ENCODE measurements around the gene NCMAP.
"Not testable (repeated sequence)": the region's sequence is repeated elsewhere in the genome, so short reads cannot be mapped to it uniquely, and the experiment has no call there.

Gene NCMAP, protein sequence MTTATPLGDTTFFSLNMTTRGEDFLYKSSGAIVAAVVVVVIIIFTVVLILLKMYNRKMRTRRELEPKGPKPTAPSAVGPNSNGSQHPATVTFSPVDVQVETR

GRCh38 chr1:24555591-24556413 lies at the start of gene NCMAP:
Gene NCMAP, plus strand, starts transcription at chr1:24556087. Its CDS starts 39,344 bp downstream, at chr1:24595431.
- no peak for DNase-seq

- no peak for DNase-seq
Observed at GRCh38 chr1:24506691-24507381, 49.1 kb upstream of the NCMAP start.

- no peak for DNase-seq
Observed at GRCh38 chr1:24507405-24507804, 48.5 kb upstream of the NCMAP start.

- DNase-seq: no peak
Observed at GRCh38 chr1:24508911-24509310, 47.0 kb upstream of the NCMAP start.

- no peak for DNase-seq
Observed at GRCh38 chr1:24513706-24514105, 42.2 kb upstream of the NCMAP start.

GRCh38 chr1:24514946-24515345 lies 40.9 kb upstream of the NCMAP start:
- DNase-seq: no peak

DNA sequence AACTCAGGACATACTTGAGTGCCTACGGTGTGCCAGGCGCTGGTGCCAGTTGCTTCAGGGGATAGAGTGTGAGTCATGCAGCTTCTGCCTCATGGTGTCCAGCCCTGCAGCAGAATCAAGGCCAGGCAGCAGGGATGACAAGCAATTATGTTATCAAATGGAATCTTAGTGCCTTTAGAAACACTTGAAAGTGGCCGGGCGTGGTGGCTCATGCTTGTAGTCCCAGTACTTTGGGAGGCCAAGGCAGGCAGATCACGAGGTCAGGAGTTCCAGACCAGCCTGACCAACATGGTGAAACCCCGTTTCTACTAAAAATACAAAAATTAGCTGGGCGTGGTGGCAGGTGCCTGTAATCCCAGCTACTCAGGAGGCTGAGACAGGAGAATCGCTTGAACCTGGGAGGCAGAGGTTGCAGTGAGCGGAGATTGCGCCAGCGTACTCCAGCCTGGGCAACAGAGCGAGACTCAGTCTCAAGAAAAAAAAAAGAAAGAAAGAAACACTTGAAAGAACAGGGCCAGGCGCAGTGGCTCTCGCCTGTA lies 40.1 kb upstream of the NCMAP start:
- DNase-seq: not testable (repeated sequence)

DNA sequence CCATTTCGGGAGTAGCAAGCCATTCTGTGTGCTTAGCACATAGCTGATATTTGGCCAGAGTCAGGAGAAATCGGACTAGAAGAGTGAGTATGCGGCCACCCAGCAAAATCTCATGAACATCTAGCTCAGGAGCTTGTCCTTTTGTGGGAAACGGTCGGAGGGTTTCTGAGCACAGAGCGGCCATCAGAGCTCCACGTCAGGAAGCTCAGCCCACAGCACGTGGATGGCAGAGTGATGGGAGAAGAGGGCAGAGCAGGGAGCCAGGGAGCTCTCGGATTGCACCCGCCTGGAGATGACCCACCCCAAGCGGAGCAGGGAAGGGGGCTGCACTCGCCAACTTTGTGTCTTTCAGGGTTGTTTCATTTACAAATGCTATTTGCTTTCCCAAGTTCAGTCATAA lies 39.4 kb upstream of the NCMAP start:
- DNase-seq: no peak

DNA sequence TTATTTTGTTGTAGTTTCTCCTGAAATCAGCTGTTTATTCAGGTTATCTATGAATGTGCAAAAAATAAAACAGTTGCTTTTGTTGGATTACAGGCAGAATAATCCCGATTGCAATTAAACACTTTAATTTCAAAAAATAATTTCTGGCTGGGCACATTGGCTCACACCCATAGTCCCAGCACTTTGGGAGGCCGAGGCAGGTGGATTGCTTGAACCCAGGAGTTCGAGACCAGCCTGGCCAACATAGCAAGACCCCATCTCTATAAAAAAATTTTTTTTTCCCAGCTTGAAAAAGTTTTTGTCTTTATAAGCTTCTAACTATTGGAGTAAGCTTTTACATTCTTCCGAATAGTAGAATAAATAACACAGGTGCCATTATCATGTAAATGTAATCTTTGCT lies 38.0 kb upstream of the NCMAP start:
- DNase-seq: no peak

- not testable (repeated sequence) for DNase-seq
Observed at GRCh38 chr1:24520282-24520681, 35.6 kb upstream of the NCMAP start.

DNA sequence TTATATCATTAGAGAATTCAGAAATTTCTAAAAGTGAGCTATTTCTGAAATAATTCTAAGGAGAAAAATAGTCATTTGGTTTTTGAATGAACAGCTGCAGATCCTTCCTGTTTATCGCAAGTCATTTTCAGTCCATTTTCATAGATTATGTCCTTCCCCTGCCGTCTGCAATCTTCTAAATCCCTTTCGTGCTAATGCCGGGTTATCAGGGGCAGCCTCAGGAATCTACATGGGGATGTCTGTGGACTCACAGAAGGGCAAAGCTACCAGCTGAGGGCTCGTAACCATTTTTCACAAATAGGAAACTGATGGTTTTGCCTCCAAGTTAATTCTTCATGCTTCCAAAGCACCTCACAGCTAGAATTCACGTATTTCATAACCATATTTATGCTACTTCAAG lies 30.3 kb upstream of the NCMAP start:
- DNase-seq: no peak

- DNase-seq: no peak
Observed at GRCh38 chr1:24526045-24526444, 29.8 kb upstream of the NCMAP start.

- no peak for DNase-seq
Observed at GRCh38 chr1:24526940-24527542, 28.8 kb upstream of the NCMAP start.

GRCh38 chr1:24528744-24529143 lies 27.1 kb upstream of the NCMAP start:
- DNase-seq: no peak

GRCh38 chr1:24529292-24529691 lies 26.6 kb upstream of the NCMAP start:
- DNase-seq: not testable (repeated sequence)

DNA sequence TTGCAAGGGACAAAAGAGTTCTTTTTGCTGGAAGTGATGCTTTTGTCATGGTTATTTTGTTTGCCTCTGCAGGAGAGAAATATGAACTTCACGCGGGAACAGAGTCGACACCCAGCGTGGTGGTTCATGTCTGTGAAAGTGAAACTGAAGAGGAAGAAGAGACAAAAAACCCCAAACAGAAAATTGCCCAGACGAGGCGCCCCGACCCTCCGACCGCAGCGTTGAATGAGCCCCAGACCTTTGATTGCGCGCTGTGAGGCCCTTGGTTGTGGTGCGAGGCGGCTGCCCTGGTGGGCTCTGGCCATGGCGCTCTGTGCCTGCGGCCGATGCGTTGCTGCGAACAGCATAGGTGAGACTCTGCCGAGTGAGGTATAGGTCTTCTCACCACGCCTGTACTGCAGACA lies 20.9 kb upstream of the NCMAP start:
- no peak for DNase-seq

DNA sequence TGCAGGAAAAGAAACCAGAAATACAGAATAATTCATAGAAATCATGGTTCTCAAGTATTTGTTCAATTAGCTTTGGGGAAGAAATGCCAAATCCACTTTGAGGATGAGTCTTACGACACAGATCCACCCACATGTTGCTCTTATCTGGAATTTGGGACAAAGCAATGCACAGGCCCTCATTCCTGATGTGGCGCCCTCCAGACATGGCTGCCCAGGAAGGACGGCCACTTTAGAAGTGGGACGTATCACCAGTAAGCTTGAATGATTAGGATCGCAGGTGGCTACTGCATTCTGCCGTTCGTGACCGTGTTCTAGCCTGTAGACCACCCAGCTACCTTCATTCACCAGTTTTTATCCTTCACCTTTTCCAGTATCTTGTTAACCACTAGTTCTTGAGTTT lies 20.1 kb upstream of the NCMAP start:
- DNase-seq: no peak

DNA sequence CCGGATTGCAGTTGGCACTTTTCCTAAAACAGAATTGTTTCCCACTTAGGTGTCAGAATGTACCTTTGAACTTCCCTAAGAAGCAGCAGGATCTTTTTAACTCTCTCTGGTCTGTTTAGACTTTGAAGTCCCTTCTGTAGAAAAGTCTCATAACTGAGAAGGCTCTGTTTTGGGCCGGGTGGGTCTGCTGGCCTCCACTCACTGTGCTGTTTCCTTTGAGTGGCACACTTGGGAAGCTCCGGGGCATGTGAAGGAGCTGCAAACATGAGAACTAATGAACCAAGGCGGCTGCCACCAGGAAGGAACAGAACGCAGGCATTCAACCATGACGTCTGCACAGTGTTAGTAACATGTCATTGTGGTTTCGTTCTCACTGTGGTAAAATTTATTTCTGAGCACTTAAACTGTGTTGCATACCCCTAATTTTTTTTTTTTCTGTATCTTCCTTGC lies 19.5 kb upstream of the NCMAP start:
- no peak for DNase-seq

DNA sequence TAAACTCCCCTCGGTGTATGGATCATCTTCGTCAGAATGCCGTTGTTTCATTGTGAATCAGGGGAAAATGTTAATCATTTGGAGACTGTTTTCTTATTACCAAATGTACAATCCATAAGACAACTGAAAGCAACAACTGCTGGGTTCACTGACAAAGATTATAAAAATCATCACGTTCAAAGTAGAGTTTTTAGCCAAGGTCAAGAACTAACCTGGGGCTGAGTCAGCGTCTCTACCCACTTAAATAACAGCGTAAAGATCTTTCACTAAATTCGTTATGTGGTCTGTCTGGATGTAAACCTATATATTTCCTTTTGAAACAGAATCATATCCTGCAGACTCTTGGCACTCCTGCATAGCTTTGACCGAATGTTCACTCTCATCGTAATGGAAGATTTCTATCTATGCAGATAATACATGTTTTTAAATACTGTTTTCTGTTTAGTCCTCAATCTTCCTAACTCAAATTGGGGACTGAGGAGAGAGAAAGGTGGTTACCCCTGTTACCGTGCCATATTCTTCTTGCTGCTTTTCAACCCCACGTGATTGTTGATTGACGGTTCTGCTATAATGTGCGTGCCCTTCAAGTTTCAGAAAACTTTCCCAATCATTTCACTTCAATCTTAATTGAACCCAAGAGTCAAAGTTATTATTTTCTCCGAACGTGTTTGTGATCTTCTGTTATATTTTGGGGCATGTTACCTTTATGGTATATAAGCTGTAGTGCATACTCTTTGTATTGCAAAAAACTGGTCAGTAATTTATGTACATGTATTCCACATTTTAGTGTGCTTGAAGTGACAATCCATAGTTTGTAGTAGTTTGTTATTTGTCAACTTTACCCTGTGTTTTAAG lies 15.6 kb upstream of the NCMAP start:
- DNase-seq: no peak

GRCh38 chr1:24540906-24541710 lies 14.8 kb upstream of the NCMAP start:
- no peak for DNase-seq

DNA sequence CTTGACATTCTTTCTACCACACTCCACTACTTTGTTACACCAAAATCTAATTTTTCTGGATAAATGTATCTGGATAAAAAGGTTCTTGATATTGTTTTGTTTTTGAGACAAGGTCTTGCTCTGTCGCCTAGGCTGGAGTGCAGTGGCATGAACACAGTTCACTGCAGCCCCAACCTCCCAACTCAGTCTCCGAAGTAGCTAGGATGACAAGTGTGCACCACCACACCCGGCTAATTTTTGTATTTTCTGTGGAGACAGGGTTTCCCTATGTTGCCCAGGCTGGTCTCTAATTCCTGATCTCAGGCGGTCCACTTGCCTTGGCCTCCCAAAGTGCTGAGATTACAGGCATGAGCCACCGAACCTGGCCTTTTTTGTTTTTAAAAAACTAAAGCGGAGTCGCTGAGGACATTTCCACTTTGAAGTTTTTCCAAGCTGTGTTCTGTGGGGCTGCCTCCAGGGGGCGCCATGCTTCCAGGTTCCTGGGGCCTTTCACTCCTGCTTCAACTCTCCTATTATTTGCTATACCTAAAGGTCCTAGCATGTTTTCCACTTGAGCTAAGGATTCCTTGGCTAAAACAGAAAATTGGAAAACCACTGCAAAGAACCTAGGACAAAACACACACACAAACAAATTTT lies 14.1 kb upstream of the NCMAP start:
- DNase-seq: no peak

All from right hindlimb (tissue), 1 donor.